AG08396 (cell line): ENCODE measurements around the gene ZNF556.

ENCODE experiments used
- DNase-seq: peaks from one replicate; pipeline ENCODE4 v3.0.0; 2012; ENCODE audit warnings: low spot score, mixed read lengths

Gene ZNF556

GRCh38 chr19:2905918-2906519 is 38.9 kb downstream of the ZNF556 start:
- no peak for DNase-seq

DNA sequence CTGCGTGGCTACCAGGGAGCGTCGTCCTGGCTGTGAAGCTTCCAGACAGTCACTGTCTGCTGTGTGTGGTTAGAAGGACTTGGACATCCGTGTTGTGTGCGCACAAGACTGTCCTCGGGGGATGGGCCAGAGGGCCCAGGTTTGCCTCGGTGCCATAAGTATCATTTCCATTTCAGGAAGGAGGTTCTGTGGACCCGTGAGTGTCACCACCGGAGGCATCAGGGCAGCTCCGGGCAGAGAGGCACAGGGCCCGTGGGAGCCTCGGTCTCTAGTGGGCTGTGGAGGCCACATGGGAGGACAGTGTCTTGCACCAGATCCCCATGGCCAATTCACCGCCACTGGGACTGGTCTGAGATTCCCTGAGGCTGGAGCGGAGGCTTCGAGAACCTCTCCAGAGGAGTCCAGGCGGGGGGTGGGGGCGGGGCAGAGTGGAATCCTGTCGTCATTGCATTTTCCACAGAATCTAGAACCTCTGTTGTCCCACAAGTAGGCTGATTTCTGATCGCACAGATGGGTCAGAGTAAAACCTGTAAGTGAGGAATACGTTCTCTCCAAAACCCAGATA is 39.6 kb downstream of the ZNF556 start:
- DNase-seq = no peak

DNA sequence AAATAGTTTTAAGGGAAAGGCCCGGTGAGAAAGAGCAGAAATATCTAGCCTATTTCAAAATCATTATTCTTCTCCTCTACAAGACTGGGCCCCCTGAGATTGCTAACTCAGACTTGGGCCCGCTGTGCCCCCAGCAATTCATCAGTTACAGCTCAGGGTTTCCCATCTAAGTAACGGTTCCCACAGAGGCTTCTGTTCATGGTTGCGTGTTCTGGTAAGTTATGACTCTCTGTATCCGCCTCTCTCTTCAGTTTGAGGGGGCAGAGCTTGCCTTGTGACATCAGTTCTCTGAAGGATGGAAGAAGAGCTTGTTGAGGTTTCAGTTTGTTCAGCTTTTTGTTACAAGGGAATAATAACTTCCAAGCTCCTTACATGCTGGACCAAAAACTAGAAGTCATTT is 45.2 kb downstream of the ZNF556 start:
- DNase-seq = no peak

GRCh38 chr19:2917275-2918184 is 50.4 kb downstream of the ZNF556 start:
- no peak for DNase-seq

DNA sequence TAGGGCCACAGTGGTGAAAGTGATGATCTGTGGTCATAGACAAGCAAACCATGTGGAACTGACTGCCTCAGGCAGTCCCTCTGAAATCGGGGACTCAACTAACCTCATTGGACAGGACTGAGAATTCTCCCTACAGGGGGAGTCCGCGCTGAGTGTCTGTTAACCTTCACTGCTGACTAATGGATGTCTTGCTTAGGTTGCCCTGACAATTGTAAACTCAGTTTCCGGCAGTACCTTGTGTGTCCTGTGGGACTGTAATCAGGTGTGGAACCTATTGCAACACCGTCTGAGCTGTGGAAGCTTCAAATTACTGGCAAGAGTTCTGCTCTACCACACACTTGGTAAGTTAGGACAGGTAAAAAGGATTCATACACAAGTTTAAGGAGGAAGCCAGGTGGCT is 55.9 kb downstream of the ZNF556 start:
- no peak for DNase-seq

DNA sequence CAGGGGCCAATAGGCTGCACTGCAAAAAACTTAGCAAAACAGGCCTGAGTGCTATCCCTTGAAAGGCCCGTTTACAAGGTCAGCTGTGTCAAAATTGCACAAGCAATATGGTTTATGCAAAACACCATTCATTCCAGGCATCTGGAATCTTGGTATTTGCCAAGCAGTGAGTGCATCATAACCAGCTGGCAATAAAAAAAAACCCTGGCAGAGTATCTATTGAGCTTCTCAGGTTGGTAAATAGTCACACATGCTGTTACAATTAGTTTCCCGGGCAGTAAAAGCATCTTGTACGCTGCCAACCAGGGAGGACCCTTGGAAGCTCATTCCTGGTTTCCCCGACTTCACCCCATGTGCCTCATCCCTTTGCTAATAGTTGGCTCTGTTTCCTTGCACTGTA is 56.4 kb downstream of the ZNF556 start:
- DNase-seq = peak; percentile 60

DNA sequence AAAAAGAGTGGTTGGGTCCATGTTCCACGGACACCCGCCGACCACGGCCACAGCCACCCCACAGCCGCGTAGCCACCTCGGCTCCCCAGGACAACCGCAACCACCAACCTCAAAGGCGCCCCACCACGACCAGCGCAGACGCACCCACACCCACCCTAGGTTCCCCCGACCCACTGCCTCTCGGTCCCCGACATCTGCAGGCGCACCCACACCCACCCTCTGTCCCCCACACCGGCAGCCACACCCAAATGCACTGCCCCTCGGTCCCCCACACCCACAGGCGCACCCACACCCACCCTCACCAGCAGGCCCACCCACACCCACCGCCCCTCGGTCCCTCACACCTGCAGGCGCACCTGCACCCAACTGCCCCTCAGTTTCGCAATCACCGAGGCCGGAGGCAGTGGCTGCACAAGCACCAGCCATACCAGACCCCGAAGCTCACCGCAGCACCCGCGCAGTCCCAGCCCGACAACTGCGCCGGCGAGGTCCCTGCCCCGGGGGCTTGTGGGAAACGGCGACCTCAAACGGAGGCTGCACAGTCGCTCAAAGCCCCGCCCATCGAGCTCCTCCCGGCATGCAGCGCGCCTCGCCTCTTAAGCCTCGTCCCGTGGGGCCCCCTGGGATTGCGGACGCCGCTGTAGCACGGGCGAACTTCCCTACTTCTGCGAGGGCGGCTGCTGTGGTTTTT is 59.4 kb downstream of the ZNF556 start:
- no peak for DNase-seq

GRCh38 chr19:2927032-2927430 is 59.9 kb downstream of the ZNF556 start:
- no peak for DNase-seq
